ES-I3 (cell line): ENCODE results near the gene SLC6A7.

Experiments
- H3K36me3 ChIP-seq: 2 replicates; pipeline ENCODE4 v1.6.1; 2013; ENCODE audit warnings: mild to moderate bottlenecking, low read length, control low read depth, moderate library complexity; ENCODE audit not compliant: insufficient read depth
- H3K4me1 ChIP-seq: 2 replicates; pipeline ENCODE4 v1.6.1; 2013; ENCODE audit warnings: mild to moderate bottlenecking, control low read depth, low read length; ENCODE audit not compliant: insufficient read depth
- H3K9ac ChIP-seq: 2 replicates; pipeline ENCODE4 v1.6.1; 2013; ENCODE audit warnings: low read depth, mild to moderate bottlenecking, low read length, moderate library complexity
- H3K9me3 ChIP-seq: 2 replicates; pipeline ENCODE4 v1.6.1; 2013; ENCODE audit warnings: mild to moderate bottlenecking, low read length, moderate library complexity; ENCODE audit not compliant: control insufficient read depth, insufficient read depth

The SLC6A7 gene

GRCh38 chr5:150149618-150150017 is 40.2 kb upstream of the SLC6A7 start:
- Histone ChIP-seq H3K9ac (no peak overlapping the region), H3K9me3 (no peaks in the 10 kb centered on the region), H3K36me3 (no peaks in the 10 kb centered on the region), H3K4me1 (peaks cover 27% of the 10 kb centered on the region)

DNA sequence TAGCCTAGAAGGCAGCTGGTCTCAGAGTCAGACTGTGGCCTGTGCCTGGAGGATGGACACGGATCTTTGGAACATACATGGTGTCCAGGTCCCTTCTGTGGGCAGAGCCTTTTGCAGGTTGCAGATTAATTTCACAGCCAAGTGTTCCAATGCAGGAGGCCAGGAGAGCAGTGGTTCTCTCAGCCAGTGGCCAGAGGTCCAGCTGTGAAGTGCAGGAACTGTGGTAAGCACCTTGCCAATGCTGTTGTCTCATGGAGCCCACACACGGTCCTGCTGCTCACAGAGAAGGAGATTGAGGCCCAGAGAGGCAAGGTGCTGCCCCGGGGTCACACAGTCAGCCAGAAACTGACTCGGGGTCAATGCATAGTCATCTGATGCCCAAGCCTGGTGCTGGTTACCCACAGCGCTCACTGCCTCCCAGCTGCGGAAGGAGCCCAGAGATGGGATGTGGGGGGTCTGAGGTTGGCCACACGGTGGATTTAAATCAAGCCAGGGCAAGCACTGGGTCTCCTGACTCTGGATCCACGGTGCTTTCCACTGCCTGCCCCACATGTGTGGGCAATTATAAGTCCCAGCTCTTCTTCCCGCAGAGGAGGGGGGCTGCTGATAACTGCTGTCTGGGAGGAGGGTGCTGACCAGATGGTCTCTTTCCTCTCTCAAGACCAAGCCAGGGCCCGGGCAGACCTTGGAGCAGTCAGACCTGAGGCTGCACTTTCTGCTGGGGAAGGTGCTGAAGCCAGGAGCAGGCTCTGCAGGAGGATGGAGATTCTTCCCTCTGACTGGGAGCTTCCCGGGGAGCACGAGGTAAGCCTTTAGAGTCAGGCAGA is 37.0 kb upstream of the SLC6A7 start:
- Histone ChIP-seq H3K9ac (no peak overlapping the region), H3K36me3 (no peaks in the 10 kb centered on the region), H3K9me3 (no peaks in the 10 kb centered on the region), H3K4me1 (peaks cover 19% of the 10 kb centered on the region)

GRCh38 chr5:150153483-150153882 is 36.4 kb upstream of the SLC6A7 start:
- Histone ChIP-seq H3K9ac (no peak overlapping the region), H3K4me1 (peaks cover 19% of the 10 kb centered on the region), H3K36me3 (no peaks in the 10 kb centered on the region), H3K9me3 (no peaks in the 10 kb centered on the region)

DNA sequence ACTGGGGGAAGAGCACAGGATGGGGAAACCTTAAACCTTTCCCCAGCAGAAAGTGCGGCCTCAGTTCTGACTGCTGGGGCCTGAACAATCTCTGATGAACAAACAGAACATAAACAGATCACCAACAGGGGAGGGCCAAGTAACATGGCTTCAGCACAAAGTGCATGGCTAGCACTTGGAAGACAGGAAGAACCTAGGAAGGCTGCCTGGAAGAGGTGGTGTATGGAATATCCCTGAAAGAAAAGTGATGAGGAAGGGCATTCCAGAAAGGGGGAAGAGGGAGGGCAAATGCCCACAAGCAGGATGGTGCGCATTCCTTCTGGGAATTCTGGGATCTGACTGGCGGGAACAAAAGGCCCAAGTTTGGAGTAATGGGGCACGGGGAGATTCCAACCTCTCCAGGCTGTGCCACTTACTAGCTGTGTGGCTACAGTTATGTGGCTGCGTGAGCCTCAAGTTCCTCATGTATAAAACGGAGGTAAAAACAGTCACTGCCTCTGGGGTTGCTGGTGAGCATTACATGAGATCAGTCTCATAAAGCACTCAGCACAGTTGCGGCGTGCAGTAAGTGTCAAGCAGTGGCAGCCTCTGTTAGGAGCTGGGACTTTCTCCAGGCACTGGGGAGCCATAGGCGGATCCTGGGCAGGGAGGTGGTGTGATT is 35.8 kb upstream of the SLC6A7 start:
- Histone ChIP-seq H3K9ac (peak overlapping the region; percentile 52; the same call in 1 of the 2 replicates), H3K4me1 (peaks cover 19% of the 10 kb centered on the region), H3K36me3 (no peaks in the 10 kb centered on the region), H3K9me3 (no peaks in the 10 kb centered on the region)

DNA sequence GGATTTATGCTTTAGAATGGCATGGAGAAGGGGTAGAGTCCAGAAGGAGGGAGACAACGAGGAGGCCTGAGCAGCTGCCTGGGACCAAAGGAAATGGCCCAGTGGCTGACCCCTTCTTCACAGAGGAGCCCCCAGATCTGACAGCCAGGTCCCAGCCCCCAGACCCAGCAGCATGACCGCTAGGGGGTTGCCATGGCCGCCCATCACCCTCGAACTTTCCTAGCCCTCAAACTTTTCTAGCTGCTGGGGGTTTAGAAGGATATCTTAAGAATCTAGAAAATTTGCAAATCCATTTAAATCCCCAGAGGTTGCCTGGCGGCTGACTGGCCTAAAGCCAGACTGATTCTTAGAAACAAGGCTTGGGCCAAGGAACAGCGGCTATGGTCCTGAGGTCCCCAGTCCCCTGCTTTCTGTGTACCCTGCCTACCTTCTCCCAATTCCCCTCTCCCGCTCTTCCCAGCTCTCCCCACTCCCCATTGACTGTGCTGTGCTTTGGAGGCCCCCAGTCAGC is 35.2 kb upstream of the SLC6A7 start:
- Histone ChIP-seq H3K4me1 (peaks cover 20% of the 10 kb centered on the region), H3K9ac (peak overlapping the region; percentile 52; the same call in 1 of the 2 replicates)

DNA sequence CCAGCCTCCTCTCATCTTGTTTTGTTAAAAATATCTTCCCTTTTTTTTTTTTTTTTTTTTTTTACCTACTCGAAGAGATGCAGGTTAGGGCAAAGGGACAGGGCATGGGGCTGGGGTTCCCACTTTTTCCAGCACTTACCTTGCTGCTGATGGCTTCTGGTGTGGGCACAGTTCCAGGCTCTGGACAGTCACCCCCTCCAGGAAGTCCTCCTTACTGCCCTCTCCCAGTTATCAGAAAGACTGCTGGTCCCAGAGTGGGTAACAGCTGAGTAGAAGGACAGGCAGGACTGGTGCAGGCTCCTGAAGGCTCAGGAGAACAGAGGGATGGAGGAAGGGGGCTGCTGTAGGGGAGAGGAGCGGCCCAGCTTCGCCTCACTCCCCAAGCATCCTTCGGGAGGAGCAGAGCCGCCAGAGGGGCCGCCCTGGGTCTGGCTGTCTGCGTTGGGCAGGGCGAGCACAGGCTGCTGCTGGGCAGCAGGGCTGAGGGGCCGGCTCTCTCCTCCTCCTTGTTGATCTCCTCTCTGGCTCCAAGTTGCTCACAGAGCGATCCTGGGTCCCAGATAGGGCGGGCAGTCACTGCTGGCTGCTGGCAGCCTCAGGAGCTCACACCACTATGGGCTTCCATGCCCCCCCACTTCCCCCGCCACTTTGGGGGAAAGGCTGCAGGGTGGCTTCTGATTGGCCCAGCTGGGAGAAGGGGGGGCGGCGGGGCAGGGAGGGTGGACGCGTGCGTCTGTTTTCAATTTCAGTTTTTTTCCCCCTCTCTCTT is 34.4 kb upstream of the SLC6A7 start, which contains the start of gene PDGFRB:
Gene PDGFRB, minus strand, starts transcription at position 588 of the 769 bp plus-strand sequence. CDS start 18,798 bp downstream, outside the sequence.
- Histone ChIP-seq H3K4me1 (peaks cover 26% of the 10 kb centered on the region), H3K9ac (peak within 1 kb of the TSS; percentile 52), H3K9me3 (no peaks in the 10 kb centered on the region), H3K36me3 (no peaks in the 10 kb centered on the region)

More for the DNA sequence above, 35.2 kb upstream of the SLC6A7 start:
- H3K9me3 ChIP-seq: no peaks in the 10 kb centered on the region
- no peaks in the 10 kb centered on the region for H3K36me3 ChIP-seq

- Histone ChIP-seq H3K4me1 (peaks cover 26% of the 10 kb centered on the region), H3K9me3 (no peaks in the 10 kb centered on the region), H3K9ac (peak overlapping the region; percentile 52), H3K36me3 (no peaks in the 10 kb centered on the region)
Measured at GRCh38 chr5:150156027-150156368, 33.9 kb upstream of the SLC6A7 start.

GRCh38 chr5:150156540-150156939 is 33.3 kb upstream of the SLC6A7 start:
- H3K9ac ChIP-seq: no peak overlapping the region
- no peaks in the 10 kb centered on the region for H3K9me3 ChIP-seq
- H3K36me3 ChIP-seq: no peaks in the 10 kb centered on the region
- H3K4me1 ChIP-seq: peaks cover 29% of the 10 kb centered on the region

- Histone ChIP-seq H3K9ac (no peak overlapping the region), H3K36me3 (no peaks in the 10 kb centered on the region), H3K4me1 (peaks cover 29% of the 10 kb centered on the region), H3K9me3 (no peaks in the 10 kb centered on the region)
Measured at GRCh38 chr5:150157168-150157567, 32.7 kb upstream of the SLC6A7 start.

- Histone ChIP-seq H3K36me3 (no peaks in the 10 kb centered on the region), H3K4me1 (peaks cover 23% of the 10 kb centered on the region), H3K9ac (no peak overlapping the region), H3K9me3 (no peaks in the 10 kb centered on the region)
Measured at GRCh38 chr5:150158170-150158949, 31.5 kb upstream of the SLC6A7 start.

DNA sequence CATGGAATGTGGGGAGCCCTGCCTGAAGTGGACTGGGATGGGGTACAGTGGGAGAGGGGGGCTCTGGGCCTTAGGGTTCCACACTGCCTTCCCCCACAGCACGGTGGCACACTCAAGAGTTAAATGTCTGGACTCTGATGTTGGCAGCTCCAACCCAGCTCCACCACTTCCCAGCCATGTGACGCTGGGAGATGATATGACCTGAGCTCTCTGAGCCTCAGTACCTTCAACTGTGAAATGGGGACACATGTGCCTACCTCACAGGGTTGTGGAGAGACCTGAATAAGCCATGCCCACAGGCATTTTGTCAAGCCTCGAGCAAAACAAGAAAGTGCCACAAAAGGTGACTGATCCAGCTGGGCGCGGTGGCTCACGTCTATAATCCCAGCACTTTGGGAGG is 30.8 kb upstream of the SLC6A7 start:
- Histone ChIP-seq H3K9me3 (no peaks in the 10 kb centered on the region), H3K9ac (no peak overlapping the region), H3K36me3 (no peaks in the 10 kb centered on the region), H3K4me1 (peaks cover 20% of the 10 kb centered on the region)

DNA sequence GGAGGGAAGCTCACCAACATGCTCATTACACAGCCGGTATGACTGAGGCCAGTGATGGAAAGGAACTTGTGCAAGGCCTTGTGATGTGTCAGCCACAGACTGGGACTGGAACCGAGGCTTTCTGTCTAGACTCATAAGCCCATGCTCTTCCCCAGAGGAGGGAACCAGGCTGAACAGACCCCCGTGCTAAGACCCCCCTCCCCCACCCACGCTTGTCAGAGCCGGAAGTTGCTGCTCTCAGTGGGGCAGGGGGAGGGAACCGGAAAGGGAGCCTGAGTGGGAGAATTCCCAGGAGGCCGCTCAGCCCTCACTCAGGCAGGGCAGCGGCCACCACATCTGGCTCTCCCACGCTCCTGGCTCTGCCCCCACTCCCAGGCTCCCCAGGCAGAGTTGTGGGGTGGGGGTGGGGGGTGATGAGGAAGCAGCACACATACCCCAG is 30.1 kb upstream of the SLC6A7 start:
- H3K9me3 ChIP-seq: no peaks in the 10 kb centered on the region
- H3K9ac ChIP-seq: no peak overlapping the region
- H3K4me1 ChIP-seq: peaks cover 13% of the 10 kb centered on the region
- H3K36me3 ChIP-seq: no peaks in the 10 kb centered on the region

GRCh38 chr5:150160448-150161081 is 29.3 kb upstream of the SLC6A7 start:
- no peaks in the 10 kb centered on the region for H3K9me3 ChIP-seq
- no peak overlapping the region for H3K9ac ChIP-seq
- peaks cover 13% of the 10 kb centered on the region for H3K4me1 ChIP-seq
- H3K36me3 ChIP-seq: no peaks in the 10 kb centered on the region
